Measurements from ENCODE around the gene LRRC23. TPM values are rescaled to one million over a fixed set of nuclear protein-coding genes. Genes with fewer than 3 reads are reported as not detected.
A peak's percentile ranks its signal among the peaks of the same experiment; 100 is the strongest.
"Not testable (repeated sequence)": the region's sequence is repeated elsewhere in the genome, so short reads cannot be mapped to it uniquely, and the experiment has no call there.

LRRC23 gene
- polyA plus RNA-seq, 1 of the 3 experiments (the other 2 are of a cell fraction), result 11.9 TPM

DNA sequence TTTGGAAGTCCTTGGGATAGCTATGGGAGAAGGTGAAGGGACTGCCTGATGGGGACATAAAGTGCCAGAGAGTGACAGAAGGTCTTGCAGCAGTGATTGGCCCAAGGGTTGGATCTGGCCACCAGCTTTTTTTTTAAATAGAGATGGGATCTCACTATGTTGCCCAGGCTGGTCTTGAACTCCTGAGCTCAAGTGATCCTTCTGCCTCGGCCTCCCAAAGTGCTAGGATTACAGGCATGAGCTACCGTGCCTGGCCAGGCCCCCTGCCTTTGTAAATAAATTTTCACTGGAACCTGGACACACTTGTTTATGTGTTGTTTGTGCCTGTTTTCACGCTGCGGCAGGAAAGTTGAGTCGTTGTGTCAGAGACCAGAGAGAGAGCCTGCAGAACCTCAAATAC is 39.3 kb upstream of the LRRC23 start:
- not testable (repeated sequence) for H3K27ac ChIP-seq (ENCODE audit: low read depth in 2 of 2, low read length in 1 of 2); H3K9me3 ChIP-seq; H2AFZ ChIP-seq (ENCODE audit: low read depth); H3K9ac ChIP-seq; DNase-seq; H3K9me2 ChIP-seq; H3K4me2 ChIP-seq; H3K4me3 ChIP-seq (ENCODE audit: low read depth in 2 of 2, low read length in 1 of 2); H3K27me3 ChIP-seq (ENCODE audit: insufficient read depth)
- 95% methylated on average over 5 of the region's 5 CpGs for WGBS (ENCODE audit: low lambda C conversion rate)
- Histone ChIP-seq H4K20me1 (ENCODE audit: insufficient read depth) (peaks cover 24% of the 10 kb centered on the region), H3K79me2 (ENCODE audit: insufficient read depth) (peaks cover 30% of the 10 kb centered on the region), H3K4me1 (ENCODE audit: control insufficient read depth in 1 of 2, insufficient read depth in 2 of 2, low read depth in 1 of 2, low read length in 1 of 2) (peaks cover 21 to 26% of the 10 kb centered on the region in 2 experiments; a peak in 3 of 4 replicates), H3F3A (replicated peaks; ENCODE audit: insufficient read depth) (peaks cover 16% of the 10 kb centered on the region), H3K36me3 (replicated peaks in 1 of 2; ENCODE audit: control insufficient read depth in 1 of 2, insufficient read depth in 2 of 2, low read length in 1 of 2) (peaks cover 22 to 53% of the 10 kb centered on the region in 2 experiments)
- ChIA-PET CTCF (interaction anchor here (0.9 to 10.9 kb wide), 6 partner anchors 7 to 112 kb away, joined by 4 to 164 read pairs (median 11); partner anchors contain the start of genes CDCA3, MLF2, SPSB2 and USP5), POLR2A (interaction anchor here (1.3 to 5.9 kb wide), 3 partner anchors 10 to 49 kb away, joined by 3 to 57 read pairs (median 4); partner anchors contain the start of genes CDCA3, ENO2 and USP5)

GRCh38 chr12:6866163-6866919 is 38.3 kb upstream of the LRRC23 start:
- Histone ChIP-seq H3K4me1 (ENCODE audit: control insufficient read depth in 1 of 2, insufficient read depth in 2 of 2, low read depth in 1 of 2, low read length in 1 of 2) (peaks cover 29 to 31% of the 10 kb centered on the region in 2 experiments), H3K4me2 (peak overlapping the region; percentile 99), H3K36me3 (replicated peaks in 1 of 2; ENCODE audit: control insufficient read depth in 1 of 2, insufficient read depth in 2 of 2, low read length in 1 of 2) (peaks cover 27 to 52% of the 10 kb centered on the region in 2 experiments), H3K9me2 (no peaks in the 10 kb centered on the region), H3K79me2 (ENCODE audit: insufficient read depth) (peaks cover 40% of the 10 kb centered on the region), H3F3A (replicated peaks; ENCODE audit: insufficient read depth) (peaks cover 25% of the 10 kb centered on the region), H3K9me3 (no peaks in the 10 kb centered on the region), H3K4me3 (ENCODE audit: low read depth in 2 of 2, low read length in 1 of 2) (peak overlapping the region; percentile 51 to 91; a peak in 3 of 4 replicates), H3K27me3 (ENCODE audit: insufficient read depth) (no peaks in the 10 kb centered on the region), H4K20me1 (ENCODE audit: insufficient read depth) (peaks cover 34% of the 10 kb centered on the region), H3K9ac (peak overlapping the region; percentile 63; the same call in 1 of the 2 replicates), H2AFZ (ENCODE audit: low read depth) (peak overlapping the region; percentile 57), H3K27ac (ENCODE audit: low read depth in 2 of 2, low read length in 1 of 2) (peak overlapping the region; percentile 51 to 79)
- no peak for TF ChIP-seq YY1 (IDR thresholded peaks at IDR 0.05; ENCODE audit: low read depth)
- 94% methylated on average over 16 of the region's 19 CpGs for WGBS (ENCODE audit: low lambda C conversion rate)
- no peak for DNase-seq
- ChIA-PET POLR2A (interaction anchor here (0.5 to 5.9 kb wide), 7 partner anchors 11 to 1850 kb away, joined by 3 to 57 read pairs (median 4); partner anchors contain the start of genes CDCA3, GPR162, MLF2 and USP5), CTCF (interaction anchor here (0.7 to 10.9 kb wide), 12 partner anchors 8 to 275 kb away, joined by 3 to 164 read pairs (median 4); partner anchors contain the start of genes C12orf57, CDCA3, MLF2 and PTMS)

- Histone ChIP-seq H3K36me3 (replicated peaks in 1 of 2; ENCODE audit: control insufficient read depth in 1 of 2, insufficient read depth in 2 of 2, low read length in 1 of 2) (peaks cover 24 to 50% of the 10 kb centered on the region in 2 experiments), H3K4me1 (ENCODE audit: control insufficient read depth in 1 of 2, insufficient read depth in 2 of 2, low read depth in 1 of 2, low read length in 1 of 2) (peaks cover 33 to 38% of the 10 kb centered on the region in 2 experiments), H3K79me2 (ENCODE audit: insufficient read depth) (peaks cover 46% of the 10 kb centered on the region), H2AFZ (ENCODE audit: low read depth) (peak overlapping the region; percentile 57), H3K27ac (ENCODE audit: low read depth in 2 of 2, low read length in 1 of 2) (peak overlapping the region; percentile 51 to 79), H3K9ac (peak overlapping the region; percentile 63), H3F3A (replicated peaks; ENCODE audit: insufficient read depth) (peaks cover 31% of the 10 kb centered on the region), H3K9me3 (no peaks in the 10 kb centered on the region), H3K4me2 (peak overlapping the region; percentile 99), H3K27me3 (ENCODE audit: insufficient read depth) (no peaks in the 10 kb centered on the region), H3K9me2 (no peaks in the 10 kb centered on the region), H4K20me1 (ENCODE audit: insufficient read depth) (peaks cover 41% of the 10 kb centered on the region), H3K4me3 (ENCODE audit: low read depth in 2 of 2, low read length in 1 of 2) (peak overlapping the region; percentile 51 to 91)
- TF ChIP-seq GATA2 (CRISPR knock-in tag; IDR thresholded peaks at IDR 0.05) (no peak), FOXJ3 (CRISPR knock-in tag; IDR thresholded peaks at IDR 0.05) (no peak), GABPA (IDR thresholded peaks at IDR 0.05; ENCODE audit: low read depth) (no peak), CHD2 (IDR thresholded peaks at IDR 0.05; ENCODE audit: low read length, partially characterized antibody) (no peak), SIN3A (IDR thresholded peaks at IDR 0.05; ENCODE audit: borderline replicate concordance, low read depth, low read length) (no peak), SMC3 (IDR thresholded peaks at IDR 0.05; ENCODE audit: low read depth, low read length) (no peak), ELF1 (IDR thresholded peaks at IDR 0.05) (0 out of 2 replicates have a peak, but pooled peaks have one; percentile 11), NFIC (IDR thresholded peaks at IDR 0.05; ENCODE audit: borderline replicate concordance) (0 out of 2 replicates have a peak, but pooled peaks have one; percentile 24)
- WGBS (ENCODE audit: low lambda C conversion rate), result 14% methylated on average over 13 of the region's 33 CpGs
- no peak for DNase-seq
- ChIA-PET CTCF (interaction anchor here (0.8 to 10.9 kb wide), 12 partner anchors 12 to 114 kb away, joined by 3 to 164 read pairs (median 4); partner anchors contain the start of genes C12orf57, CDCA3, MLF2 and P3H3), POLR2A (interaction anchor here (0.5 to 5.9 kb wide), 7 partner anchors 12 to 1849 kb away, joined by 3 to 57 read pairs (median 4); partner anchors contain the start of genes CDCA3, GPR162, MLF2 and USP5)
Observed at GRCh38 chr12:6866920-6867412, 37.7 kb upstream of the LRRC23 start.
